Fibroblast of skin of abdomen (primary cell): ENCODE measurements around the gene USP10. TPM values are rescaled to one million over a fixed set of nuclear protein-coding genes. Genes with fewer than 3 reads are reported as not detected.

Experiments used
- DNase-seq: peaks from one replicate; pipeline ENCODE4 v3.0.0-alpha.2; 2013
- polyA plus RNA-seq, 2 experiments: library from polyadenylated mRNA; unstranded; fragments of 120-200 nt; gene quantifications; one replicate each; pipeline ENCODE4 v1.2.1, GENCODE V29; 2013; ENCODE audit not compliant: insufficient read length in 2 of 2

The USP10 gene, protein sequence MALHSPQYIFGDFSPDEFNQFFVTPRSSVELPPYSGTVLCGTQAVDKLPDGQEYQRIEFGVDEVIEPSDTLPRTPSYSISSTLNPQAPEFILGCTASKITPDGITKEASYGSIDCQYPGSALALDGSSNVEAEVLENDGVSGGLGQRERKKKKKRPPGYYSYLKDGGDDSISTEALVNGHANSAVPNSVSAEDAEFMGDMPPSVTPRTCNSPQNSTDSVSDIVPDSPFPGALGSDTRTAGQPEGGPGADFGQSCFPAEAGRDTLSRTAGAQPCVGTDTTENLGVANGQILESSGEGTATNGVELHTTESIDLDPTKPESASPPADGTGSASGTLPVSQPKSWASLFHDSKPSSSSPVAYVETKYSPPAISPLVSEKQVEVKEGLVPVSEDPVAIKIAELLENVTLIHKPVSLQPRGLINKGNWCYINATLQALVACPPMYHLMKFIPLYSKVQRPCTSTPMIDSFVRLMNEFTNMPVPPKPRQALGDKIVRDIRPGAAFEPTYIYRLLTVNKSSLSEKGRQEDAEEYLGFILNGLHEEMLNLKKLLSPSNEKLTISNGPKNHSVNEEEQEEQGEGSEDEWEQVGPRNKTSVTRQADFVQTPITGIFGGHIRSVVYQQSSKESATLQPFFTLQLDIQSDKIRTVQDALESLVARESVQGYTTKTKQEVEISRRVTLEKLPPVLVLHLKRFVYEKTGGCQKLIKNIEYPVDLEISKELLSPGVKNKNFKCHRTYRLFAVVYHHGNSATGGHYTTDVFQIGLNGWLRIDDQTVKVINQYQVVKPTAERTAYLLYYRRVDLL
- polyA plus RNA-seq (2013, experiment 1 of 2; ENCODE audit: insufficient read length): 76.8 TPM
- 73.1 TPM for polyA plus RNA-seq (2013, experiment 2 of 2; ENCODE audit: insufficient read length)

DNA sequence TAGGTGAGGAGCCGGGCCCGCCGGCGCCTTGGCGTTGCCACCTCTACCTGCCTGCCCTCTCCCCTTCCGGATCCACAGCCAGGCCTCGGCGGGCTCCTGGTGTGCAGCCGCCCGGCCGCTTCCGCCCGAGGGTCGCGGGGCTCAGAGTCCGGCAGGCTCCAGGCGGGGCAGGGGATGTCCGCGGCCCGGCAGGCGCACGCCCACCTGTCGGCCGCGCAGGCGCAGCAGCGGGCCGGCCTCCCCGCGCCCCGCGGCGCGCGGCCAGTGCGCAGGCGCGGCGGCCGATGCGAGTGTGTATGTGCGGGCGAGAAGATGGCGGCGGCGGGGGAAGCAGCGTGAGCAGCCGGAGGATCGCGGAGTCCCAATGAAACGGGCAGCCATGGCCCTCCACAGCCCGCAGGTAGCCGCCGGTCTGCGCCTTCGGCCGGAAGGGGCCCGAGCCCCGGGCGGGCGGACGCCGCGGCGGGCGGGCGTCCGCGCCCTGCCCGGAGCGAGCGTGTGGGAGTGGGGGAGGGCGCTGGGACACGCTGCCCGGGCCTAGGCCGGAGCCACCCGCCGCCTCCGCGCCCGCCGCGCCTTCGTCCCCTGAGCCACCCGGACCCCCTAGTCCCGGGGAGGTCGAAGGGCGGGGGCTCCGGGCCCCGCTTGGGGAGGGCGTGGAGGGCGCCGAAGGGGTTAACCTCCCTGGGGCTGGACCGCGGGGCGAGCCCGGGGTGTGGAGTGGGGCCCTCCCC, at the start of gene USP10:
Gene USP10 (plus strand): TSS at position 289 of the 734 bp plus-strand sequence. CDS start 91 bp downstream, at position 380.
- DNase-seq: peak; percentile 83

DNA sequence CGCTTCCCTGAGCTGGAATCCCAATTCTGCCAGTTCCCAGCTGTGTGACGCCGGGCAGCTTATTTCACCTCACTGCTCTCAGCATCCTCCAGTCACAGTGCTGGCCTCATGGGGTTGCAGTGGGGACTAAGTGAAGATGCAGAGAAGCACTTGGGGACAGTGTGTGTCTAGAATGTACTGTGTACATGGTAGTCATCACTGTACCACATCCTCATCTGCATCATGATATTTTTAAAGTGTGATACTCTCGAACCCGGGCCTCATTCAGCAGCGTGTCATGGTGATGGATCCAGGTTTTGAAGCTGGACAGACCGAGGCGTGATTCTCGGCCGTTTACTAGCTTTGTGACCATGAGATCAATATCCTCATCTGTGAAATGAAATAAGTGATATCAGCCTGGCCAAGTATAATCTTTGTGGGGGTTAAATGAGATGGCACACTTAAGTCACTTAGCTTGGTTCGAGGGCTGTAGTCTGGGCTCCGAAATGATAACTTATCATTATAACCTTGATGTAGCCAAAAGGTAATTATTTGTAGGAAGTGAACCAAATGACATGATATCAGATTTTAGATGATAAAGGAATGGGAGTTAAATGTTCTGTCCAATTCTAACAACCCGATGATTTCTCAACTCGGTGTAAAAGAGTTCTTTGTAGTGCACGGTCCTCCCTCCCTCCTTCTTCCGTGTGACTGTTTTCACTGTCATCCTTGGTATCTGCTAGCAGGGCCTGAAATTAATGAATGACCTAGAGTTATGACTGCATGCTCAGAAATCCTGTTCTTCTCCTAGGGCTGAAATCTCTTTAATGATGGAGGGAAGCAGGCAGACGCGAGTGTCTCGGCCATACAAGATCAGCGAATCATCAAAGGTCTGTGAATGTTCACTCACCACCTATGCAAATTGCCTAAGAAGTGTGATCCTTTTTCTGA, 49.5 kb upstream of the USP10 start:
- peak; percentile 88 for DNase-seq

DNA sequence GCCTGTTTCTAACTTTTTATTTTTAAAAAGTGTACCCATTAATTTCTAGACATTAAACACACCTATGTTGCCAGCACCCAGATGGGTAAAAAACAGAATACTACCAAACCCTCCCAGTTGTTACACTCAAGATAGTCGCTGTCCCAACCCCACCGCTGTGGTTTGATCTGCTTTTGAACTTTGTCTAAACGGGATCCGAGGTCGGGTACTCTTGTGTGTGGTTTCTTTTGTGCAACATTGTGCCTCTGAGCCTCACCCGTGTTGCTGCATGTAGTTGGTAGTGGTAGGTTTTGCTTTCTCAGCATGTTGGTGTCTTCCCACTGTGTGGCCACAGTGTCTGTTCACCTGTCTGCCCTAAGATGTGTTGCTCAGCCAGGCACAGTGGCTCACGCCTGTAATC, 47.2 kb upstream of the USP10 start:
- no peak for DNase-seq

DNA sequence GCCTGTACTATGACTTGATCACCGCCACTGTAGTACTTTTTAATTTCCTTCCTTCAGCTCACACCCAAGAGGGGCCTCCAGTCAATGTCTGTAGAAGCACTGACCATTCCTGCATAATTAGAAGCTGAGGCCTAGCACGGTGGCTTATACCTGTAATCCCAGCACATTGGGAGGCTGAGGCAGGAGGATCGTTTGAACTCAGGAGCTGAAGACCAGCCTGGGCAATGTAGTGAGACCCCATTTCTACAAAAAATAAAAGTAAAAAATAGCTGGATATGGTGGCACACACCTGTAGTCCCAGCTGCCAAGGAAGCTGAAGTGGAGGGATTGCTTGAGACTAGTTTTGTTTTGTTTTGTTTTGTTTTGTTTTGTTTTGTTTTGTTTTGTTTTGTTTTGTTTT, 45.6 kb upstream of the USP10 start:
- DNase-seq: no peak

DNA sequence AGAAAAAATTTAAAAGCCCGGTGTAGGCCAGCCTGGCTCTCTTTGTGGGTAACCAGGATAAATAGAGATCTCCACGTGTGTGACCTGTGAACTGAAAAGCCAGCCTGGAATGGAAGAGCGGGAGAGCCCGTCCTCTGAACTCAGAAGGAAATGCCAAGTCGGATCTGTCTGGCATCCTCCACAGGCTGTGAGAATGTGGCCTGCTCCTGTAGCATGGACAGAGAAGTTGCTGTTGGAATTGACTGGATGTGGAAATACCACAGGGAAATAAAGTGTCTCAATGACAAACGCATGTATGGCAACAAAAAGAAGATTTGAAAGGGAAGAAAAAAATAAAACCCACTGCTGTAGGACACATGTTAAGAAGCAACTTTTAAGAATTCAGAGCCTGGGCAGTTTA, 44.8 kb upstream of the USP10 start:
- DNase-seq: no peak

DNA sequence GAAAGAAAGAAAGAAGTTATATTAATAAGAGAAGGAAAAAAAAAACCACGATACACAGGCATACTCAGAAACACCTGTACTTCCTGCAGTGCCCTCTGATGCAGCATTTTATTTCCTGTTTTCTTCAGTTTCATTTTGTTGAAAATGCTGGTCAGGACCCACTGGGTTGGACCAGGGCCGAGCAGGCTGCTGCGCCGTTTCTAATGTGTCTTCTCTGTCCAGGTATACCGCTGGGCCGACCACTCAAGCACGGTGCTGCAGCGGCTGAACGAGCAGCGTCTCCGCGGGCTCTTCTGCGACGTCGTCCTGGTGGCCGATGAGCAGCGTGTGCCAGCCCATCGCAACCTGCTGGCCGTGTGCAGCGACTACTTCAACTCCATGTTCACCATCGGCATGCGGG, 43.2 kb upstream of the USP10 start:
- no peak for DNase-seq

DNA sequence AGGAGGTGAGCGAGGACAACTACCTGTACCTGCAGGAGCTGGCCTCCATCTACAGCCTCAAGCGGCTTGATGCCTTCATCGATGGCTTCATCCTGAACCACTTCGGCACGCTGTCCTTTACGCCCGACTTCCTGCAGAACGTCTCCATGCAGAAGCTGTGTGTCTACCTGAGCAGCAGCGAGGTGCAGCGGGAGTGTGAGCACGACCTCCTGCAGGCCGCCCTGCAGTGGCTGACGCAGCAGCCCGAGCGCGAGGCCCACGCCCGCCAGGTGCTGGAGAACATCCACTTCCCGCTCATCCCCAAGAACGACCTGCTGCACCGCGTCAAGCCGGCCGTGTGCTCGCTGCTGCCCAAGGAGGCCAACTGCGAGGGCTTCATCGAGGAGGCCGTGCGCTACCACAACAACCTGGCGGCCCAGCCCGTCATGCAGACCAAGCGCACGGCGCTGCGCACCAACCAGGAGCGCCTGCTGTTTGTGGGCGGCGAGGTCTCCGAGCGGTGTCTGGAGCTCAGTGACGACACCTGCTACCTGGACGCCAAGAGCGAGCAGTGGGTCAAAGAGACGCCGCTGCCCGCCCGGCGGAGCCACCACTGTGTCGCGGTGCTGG, 42.5 kb upstream of the USP10 start:
- DNase-seq: no peak

DNA sequence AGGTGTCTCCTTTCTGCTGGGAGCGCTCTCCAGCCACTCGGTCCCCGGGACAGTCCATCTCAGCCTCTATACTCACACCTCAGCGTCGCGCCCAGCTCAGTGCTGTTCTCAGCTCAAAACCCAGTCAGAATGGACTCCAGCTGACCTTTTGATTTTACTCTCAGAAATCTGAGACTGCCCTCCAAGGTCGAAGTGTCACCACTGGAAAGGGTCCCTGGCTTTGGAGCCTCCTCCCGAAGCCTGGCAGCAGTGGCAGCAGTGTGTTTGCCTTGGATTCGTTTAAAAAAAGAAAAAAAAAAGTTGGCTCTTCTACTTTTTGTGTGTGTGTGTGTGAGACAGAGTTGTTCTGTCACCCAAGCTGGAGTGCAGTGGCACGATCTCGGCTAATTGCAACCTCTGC, 41.1 kb upstream of the USP10 start:
- DNase-seq: no peak

DNA sequence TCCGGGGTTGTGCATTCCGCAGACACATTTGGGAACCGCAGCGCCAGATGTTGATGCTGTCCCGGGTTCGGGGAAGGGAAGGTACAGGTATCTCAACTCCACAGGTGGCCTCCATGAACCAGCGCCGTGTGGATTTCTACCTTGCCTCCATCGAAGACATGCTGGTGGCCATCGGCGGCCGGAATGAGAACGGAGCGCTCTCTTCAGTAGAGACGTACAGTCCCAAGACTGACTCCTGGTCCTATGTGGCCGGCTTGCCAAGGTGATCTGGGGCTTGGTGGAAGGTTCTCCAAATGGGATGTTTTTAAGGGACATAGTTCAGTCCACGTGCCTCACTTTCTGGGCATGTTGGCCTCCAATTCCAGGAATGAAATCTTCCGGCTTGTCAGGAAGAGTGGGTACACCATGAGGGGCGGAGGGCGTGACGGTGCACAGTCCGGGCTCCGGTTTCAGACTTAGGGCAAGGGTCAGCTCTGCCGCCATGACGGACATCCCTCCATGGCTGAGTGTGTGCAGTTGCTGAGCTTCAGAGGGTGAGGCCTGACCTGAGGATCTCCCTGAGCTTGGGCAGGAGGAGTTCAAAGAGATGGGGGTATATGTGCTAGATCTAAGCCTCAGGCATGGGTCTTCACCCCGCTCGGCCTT, 40.0 kb upstream of the USP10 start:
- no peak for DNase-seq

DNA sequence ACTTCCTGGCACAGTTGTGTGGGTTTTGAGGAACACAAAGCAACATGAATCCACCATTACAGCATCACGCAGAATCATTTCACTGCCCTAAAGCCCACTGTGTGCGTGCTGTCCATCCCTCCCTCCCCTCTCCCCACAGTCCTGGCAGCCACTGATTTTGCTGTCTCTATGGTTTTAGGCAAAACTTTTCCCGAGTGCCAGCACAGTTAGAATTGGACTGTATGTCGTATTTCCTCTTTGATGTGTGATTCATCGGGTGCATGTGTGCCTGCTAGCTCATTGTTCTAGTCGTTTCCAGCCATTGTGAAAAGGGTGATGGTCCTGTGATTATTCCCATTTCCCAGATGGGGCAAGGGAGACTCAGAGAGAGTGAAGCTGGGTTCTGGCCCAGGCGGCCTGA, 38.8 kb upstream of the USP10 start:
- DNase-seq: no peak

DNA sequence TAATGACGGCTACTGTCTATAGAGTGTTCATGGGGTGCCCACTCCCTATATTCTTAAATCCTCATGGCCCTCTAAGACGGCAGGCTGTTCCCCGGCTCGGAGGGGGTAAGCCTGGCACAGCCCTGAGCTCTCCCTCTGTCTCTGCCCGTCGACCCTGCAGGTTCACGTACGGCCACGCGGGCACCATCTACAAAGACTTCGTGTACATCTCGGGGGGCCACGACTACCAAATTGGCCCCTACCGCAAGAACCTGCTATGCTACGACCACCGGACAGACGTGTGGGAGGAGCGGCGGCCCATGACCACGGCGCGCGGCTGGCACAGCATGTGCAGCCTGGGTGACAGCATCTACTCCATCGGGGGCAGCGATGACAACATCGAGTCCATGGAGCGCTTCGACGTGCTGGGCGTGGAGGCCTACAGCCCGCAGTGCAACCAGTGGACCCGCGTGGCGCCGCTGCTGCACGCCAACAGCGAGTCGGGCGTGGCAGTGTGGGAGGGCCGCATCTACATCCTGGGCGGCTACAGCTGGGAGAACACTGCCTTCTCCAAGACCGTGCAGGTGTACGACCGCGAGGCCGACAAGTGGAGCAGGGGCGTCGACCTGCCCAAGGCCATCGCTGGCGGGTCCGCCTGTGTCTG, 38.3 kb upstream of the USP10 start:
- no peak for DNase-seq

DNA sequence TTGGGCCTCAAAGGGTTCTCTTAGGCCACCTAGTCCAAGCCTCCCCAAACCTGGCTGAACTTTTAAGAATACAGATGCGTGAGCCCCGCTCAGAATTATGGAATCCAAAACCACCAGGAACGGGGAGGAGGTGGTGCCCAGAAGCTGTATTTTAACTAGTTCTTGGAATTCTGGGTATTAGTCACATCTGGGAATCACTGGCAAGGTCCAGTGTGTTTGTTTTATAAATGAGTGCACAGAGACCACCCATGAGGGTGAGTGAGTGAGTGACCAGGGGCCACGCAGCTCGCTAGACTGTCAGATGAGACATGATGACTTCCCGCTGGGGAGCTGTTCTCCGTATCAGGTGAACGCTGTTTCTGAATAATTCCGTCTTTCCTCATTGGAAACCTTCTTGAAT, 37.3 kb upstream of the USP10 start:
- no peak for DNase-seq

DNA sequence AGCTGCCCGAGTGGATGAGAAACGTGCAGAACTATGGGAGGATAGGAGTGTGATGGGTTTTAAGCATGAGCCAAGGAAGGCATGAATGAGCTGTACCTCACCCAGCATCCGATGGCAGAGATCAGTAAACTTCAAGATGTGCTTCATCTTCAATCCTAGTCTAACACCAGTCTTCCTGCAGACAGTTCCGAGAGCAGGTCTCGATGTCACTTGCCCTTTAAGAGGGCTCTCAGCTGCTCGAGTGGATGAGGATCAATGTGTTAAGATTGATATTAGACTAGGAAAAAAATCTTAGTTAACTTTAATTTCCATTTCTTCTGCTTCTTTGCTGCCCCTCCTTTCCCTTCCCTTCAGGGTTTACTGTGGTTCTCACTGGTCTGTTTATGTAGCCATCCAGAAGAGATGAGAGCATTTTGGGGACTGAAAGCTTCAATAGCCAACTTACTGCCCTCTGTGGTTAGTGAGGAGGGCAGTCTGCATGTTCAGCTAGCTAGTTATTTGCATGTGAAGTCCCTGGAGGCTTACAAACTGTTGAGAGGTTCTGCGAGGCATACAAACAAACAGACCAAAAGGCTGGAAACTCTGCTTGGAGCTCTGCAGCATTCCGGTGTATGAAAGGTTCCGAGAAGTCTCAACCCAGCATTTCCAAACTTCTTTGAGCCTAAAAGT, 36.2 kb upstream of the USP10 start:
- DNase-seq: no peak

DNA sequence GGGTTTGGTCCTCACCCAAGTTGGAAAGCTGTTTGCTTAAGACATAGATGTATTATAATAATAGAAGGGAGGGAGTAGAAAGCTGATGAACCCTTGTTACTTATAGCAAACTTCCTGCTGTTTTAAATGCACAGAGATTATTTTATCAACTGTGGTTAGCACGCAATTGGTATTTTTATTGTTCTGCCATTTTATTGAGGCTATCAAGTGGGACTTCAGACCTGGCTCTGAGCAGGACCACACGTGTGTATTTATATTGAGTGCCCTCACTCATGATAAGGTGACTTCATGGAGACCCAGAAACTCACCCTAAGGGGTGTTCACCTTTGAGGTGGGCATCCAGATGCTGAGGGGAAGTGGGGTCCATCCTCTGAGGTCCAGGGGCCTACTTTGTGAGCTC, 34.4 kb upstream of the USP10 start:
- DNase-seq: no peak

DNA sequence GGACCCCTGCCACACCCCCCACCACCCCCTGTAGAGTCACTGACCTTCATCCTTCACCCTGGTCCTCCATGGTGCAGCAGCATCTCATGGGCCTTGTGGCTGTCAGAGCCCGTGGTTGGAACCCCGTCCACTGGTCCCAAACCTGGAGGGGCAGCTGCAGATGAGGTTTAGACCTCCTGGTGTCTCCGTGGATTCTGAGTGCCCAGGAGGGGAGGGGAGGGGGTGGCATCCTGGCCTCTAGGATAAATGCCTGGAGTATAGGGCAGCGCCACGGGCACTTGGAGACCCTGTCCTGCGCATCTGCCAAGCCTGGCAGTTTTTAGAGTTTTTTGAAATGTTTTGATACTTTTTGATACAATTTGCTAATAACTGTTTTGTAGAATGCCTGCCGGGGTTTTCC, 34.0 kb upstream of the USP10 start:
- no peak for DNase-seq

DNA sequence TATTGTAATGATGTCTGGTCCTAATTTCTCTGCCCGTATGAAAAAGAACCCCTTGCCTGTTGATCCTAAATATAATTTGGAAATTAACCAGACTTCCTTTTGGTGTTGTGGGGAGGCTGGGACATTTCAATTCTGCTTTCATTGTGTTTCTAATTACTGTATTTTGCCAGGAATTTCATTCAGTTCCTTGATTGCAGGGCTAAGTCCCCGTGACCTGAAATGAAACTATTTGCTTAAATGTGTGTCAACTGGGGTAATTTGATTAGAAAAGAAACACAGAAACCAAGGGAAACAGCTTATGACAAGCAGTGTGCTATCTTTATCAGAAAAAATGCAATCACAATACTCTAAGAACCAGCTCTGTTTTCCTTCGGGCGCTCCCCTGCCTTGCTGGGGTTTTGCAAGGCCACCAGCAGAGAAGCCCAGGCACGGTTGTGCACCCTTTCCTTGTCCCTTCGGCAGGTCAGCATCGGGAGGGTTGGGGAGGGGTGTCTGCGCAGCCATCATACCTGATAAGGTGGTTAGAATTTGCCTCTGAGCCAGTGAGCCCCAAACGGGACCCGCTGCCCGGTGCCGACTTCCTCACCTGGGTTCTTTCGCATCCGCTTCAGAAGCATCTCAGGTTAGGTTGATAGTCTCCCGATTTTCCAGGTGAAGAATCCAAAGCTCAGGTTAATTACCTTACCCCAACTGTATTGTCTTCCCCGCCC, 32.0 kb upstream of the USP10 start:
- no peak for DNase-seq

DNA sequence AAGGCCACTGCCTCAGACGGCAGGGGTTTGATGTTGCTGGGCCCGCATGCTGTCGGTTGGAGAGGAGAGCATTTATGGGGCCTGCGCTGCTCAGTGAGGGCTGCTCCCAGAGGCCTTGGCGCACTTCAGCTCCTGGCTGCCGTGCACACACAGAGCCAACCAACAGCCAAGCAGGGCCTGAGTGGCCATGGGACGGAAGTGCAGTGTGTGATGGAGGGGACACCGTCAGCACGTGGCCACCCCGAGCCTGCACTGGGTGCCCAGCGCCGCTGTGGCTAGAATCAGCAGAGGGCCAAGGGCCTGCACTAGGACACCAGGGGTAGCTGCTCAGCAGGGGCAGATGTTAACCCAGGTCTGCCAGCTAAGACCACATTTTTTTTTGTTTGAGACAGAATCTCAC, 29.7 kb upstream of the USP10 start:
- DNase-seq: no peak

DNA sequence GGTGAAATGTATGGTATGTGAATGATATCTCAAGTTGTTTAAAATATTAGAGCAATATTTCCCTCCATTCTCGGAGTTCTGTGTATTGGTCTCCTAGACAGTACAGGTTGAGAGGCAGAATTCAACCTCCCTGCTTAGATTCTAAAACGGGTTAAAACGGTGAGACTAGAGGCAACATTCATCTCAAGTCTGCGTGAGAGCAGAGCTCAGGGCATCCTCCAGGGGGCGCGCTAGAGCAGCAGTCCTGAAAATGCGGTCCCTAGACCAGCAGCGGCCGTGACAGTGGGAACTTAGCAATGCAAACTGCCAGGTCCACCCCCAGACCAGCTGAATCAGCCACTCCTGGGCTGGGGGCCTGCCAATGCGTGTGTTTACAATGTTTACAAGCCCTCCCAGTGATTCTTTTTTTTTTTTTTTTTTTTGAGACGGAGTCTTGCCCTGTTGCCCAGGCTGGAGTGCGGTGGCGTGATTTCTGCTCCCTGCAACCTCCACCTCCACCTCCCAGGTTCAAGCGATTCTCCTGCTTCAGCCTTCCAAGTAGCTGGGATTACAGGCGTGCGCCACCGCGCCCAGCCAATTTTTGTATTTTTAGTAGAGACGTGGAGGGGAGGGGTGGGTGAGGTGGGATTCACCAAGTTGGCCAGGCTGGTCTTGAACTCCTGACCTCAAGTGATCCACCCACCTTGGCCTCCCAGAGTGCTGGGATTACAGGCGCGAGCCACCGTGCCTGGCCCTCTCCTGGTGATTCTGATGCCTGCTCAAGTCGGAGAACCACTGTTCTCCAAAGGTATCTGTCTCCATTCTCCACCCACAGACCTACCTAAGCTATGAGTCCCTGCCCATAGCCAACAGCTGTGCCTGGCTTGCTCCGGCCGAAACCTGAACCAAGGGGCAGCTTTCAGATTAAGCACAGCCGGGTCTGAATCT, 27.3 kb upstream of the USP10 start:
- peak; percentile 56 for DNase-seq
